BLaER1 (cell line): Measurements from ENCODE around the gene FGD5.

Source experiments
- H3K27ac ChIP-seq: shearing (Covaris generic); formaldehyde crosslinking; 2 replicates; pipeline ENCODE4 v1.8.1; 2022
- H3K27me3 ChIP-seq: shearing (Covaris generic); formaldehyde crosslinking; 2 replicates; pipeline ENCODE4 v1.8.1; 2022
- H3K36me3 ChIP-seq: shearing (Covaris generic); formaldehyde crosslinking; 2 replicates; pipeline ENCODE4 v1.8.1; 2022
- H3K4me1 ChIP-seq: shearing (Covaris generic); formaldehyde crosslinking; 2 replicates; pipeline ENCODE4 v1.8.1; 2022
- H3K4me2 ChIP-seq: shearing (Covaris generic); formaldehyde crosslinking; 2 replicates; pipeline ENCODE4 v1.8.1; 2022
- H3K4me3 ChIP-seq: shearing (Covaris generic); formaldehyde crosslinking; 2 replicates; pipeline ENCODE4 v1.8.1; 2022
- H3K9ac ChIP-seq: shearing (Covaris generic); formaldehyde crosslinking; 2 replicates; pipeline ENCODE4 v1.8.1; 2022
- H3K9me3 ChIP-seq: shearing (Covaris generic); formaldehyde crosslinking; 2 replicates; pipeline ENCODE4 v1.8.1; 2022
- H4K20me1 ChIP-seq: shearing (Covaris generic); formaldehyde crosslinking; 2 replicates; pipeline ENCODE4 v1.8.1; 2022
- Cebpa-rat ChIP-seq: shearing (Covaris generic); IDR thresholded peaks from 2 replicates; pipeline ENCODE4 v1.8.1; 2022

FGD5 gene

DNA sequence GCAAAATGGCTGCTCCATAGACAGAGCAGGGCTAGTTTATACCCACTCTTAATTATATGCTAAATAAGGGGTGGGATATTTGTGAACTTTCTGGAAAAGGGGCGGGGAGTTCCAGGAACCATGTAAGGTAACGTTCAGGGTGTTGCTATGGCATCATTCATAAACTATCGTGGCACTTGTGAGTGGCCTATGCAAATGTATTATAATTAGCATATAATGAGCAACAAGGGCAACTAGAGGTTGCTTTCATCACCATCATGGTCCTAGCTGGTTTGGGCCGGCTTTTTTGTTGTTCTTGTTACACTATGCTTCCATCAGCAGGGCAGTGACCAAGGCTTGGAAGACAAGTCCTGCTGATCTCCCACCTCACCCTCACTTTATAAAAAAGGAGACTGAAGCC, 43.2 kb upstream of the FGD5 start:
- H3K27me3 ChIP-seq, result no peaks in the 10 kb centered on the region
- H3K4me2 ChIP-seq, result no peak overlapping the region
- no peak overlapping the region for H3K27ac ChIP-seq
- no peaks in the 10 kb centered on the region for H3K36me3 ChIP-seq
- peaks cover 22% of the 10 kb centered on the region for H3K9me3 ChIP-seq
- H4K20me1 ChIP-seq, result no peaks in the 10 kb centered on the region
- H3K4me3 ChIP-seq, result no peak overlapping the region
- H3K4me1 ChIP-seq, result peaks cover 40% of the 10 kb centered on the region
- TF ChIP-seq Cebpa-rat, result no peak
- H3K9ac ChIP-seq, result no peak overlapping the region

DNA sequence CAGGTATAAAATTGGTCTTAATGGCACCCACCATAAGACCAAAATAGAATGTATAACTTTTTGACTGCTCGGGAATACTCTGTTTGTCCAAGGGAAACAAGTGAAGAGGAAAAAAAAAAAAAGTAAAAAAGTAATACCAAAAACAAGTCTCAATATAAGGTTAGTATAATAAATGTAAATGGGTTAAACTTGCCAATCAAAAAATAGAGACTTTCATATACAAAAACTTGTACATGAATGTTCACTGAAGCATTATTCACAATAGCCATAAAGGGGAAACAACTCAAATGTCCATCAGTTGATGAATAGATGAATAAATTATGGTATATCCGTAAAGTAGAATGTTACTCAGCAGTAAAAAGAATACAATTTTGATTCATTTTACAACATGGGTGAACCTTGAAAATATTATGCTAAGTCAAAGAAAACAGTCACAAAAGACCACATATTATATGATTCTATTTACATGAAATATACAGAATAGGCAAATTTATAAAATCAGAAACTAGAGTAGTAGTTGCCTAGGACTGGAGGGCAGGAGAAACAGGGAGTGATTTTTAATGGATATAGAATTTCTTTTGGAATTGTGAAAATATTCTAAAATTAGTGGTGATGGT, 39.6 kb upstream of the FGD5 start:
- Histone ChIP-seq H3K4me2 (no peak overlapping the region), H3K27ac (no peak overlapping the region), H3K4me1 (peaks cover 17% of the 10 kb centered on the region), H4K20me1 (no peaks in the 10 kb centered on the region), H3K27me3 (no peaks in the 10 kb centered on the region), H3K4me3 (no peak overlapping the region), H3K9ac (no peak overlapping the region), H3K36me3 (no peaks in the 10 kb centered on the region), H3K9me3 (peaks cover 22% of the 10 kb centered on the region)
- TF ChIP-seq Cebpa-rat, result no peak

DNA sequence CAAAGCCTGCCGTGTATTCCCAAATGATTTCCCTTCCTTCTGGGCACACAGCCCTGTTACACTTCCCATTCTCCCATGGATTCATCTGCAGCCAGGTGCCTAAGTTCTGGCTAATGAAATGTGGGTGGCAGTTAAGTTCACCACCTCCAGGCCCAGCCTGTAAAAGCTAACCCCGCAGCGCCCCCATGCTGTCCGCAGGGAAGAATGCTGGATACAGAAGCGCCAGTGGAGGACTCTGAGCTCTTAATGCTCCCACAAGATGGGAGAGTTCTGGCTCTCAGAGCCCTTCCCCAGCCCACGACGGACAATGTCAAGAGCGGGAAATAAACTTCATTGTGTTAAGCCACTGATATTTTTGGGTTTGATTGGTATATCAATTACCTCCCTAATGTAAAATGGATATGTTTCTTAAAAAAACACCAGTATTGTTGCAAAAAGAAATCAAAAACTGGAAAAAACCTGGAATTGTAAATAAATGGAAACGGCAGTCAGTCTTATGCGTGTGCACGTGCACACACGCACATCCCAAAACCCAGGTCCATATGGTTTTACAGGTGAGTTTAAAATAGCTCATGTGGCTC, 37.7 kb upstream of the FGD5 start:
- H3K4me2 ChIP-seq, result no peak overlapping the region
- no peak overlapping the region for H3K9ac ChIP-seq
- no peak overlapping the region for H3K4me3 ChIP-seq
- no peak for TF ChIP-seq Cebpa-rat
- no peaks in the 10 kb centered on the region for H4K20me1 ChIP-seq
- no peaks in the 10 kb centered on the region for H3K27me3 ChIP-seq
- H3K9me3 ChIP-seq, result peaks cover 24% of the 10 kb centered on the region
- H3K27ac ChIP-seq, result no peak overlapping the region
- H3K36me3 ChIP-seq, result no peaks in the 10 kb centered on the region
- peaks cover 6% of the 10 kb centered on the region for H3K4me1 ChIP-seq

DNA sequence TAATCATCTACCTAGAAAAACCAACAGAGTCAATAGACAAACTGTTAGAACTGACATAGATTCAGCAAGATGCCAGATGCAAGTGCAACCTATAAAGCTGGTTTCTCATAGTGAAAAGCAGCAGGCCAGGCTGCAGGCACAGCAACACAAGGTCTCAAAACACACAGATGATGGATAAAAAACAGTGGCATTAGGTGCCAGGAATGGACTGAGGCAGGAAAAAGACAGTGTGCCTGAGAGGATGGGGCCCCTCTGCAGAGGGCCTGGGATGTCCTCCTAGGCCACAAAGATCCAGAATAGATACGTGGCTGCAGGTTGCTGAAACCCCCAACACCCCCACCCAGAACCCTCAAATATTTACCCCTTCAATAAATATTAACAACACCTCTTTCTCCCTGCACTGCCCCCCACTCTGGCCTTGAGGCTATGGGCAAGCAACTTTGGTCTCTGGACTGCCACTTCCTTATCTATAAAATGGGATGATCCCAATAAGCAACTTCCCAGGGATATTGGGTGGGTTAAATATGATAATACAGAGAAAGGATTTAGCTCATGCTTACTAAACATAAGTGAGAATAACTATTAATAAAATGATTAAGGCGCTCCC, 35.2 kb upstream of the FGD5 start:
- Histone ChIP-seq H3K4me2 (0 out of 2 replicates have a peak overlapping the region, but pooled peaks have one; percentile 37), H4K20me1 (no peaks in the 10 kb centered on the region), H3K4me3 (no peak overlapping the region), H3K27ac (no peak overlapping the region), H3K27me3 (no peaks in the 10 kb centered on the region), H3K4me1 (peaks cover 17% of the 10 kb centered on the region), H3K9ac (no peak overlapping the region), H3K9me3 (peaks cover 22% of the 10 kb centered on the region), H3K36me3 (no peaks in the 10 kb centered on the region)
- TF ChIP-seq Cebpa-rat, result no peak

DNA sequence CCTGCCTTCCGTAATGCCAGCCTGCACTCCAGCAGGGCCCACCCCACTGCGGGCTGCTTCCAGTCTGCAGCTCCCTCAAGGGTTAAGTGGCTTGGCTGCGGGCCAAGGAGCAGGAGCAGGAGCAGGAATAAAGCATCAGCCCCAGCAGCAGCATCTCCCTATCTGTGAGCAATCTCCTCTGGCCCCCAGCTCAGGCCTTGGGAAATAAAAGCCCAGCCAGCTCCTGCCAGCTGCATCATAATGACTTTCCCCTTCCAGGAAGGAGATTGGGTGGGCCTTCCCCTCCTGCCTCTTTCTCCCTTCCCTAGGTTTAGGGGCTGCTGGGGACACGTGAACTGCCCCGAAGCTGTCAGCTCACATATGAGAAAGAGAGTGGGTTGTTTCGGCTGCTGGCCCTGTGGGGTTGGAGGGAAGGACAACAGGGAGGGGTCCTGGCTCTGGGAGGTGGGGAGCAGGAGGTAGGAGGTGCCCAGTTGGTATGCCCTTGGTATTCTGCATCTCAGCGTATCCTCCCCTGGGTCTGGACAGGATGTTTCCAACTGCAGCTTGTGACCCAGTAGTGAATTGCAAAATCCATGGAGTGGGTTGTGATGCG, 34.6 kb upstream of the FGD5 start:
- no peaks in the 10 kb centered on the region for H3K36me3 ChIP-seq
- H3K27ac ChIP-seq, result no peak overlapping the region
- peaks cover 16% of the 10 kb centered on the region for H3K9me3 ChIP-seq
- peak overlapping the region; percentile 37 for H3K4me2 ChIP-seq
- H3K9ac ChIP-seq, result no peak overlapping the region
- peaks cover 17% of the 10 kb centered on the region for H3K4me1 ChIP-seq
- no peak overlapping the region for H3K4me3 ChIP-seq
- no peaks in the 10 kb centered on the region for H4K20me1 ChIP-seq
- H3K27me3 ChIP-seq, result no peaks in the 10 kb centered on the region
- no peak for TF ChIP-seq Cebpa-rat

DNA sequence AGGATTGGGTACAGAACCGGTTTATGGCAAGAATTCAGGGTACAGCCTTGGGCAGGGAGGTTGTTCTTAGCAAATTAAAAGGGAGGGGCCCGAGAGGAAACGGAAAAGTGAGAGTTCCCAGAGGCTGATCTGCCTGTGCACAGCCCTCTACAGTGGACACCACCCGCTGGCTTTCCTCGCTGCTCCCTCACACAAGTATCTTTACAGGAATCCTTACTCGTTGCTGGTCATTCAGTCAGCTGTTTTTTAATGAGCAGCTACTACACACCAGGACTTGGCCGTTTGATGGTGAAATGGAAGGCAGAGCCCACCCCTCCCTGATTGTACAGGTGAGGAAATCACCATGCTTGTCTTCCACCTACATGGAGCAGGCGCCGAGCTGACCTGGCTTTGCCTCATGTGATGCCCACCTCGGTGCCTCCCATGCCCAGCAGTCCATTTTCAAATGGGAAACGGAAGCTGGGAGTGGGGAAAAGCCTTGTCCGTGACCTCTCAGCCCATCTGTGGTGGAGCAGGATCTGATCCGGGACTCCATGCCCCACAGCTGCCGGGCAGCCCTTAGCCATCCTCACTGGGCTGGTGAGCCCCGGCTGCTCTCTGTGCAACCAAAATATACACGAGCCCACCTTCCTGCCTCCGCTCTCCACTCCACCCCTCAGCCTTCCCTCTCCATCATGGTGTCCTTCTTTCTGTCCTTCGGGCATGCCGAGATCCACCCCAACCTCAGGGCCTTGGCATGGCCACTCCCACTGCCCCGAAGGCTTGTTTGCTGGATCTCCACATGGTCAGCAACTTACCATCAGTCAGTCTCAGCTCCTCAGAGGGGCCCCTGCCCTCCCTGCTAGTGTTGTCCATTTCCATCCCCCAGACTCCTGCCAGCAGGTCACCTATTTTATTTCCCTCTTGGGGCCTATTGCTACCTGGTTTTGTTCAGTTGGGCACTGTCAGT, 33.3 kb upstream of the FGD5 start:
- no peak overlapping the region for H3K4me2 ChIP-seq
- H3K36me3 ChIP-seq, result no peaks in the 10 kb centered on the region
- H4K20me1 ChIP-seq, result no peaks in the 10 kb centered on the region
- H3K9me3 ChIP-seq, result peaks cover 8% of the 10 kb centered on the region
- no peaks in the 10 kb centered on the region for H3K27me3 ChIP-seq
- H3K4me3 ChIP-seq, result no peak overlapping the region
- H3K27ac ChIP-seq, result no peak overlapping the region
- no peak for TF ChIP-seq Cebpa-rat
- H3K4me1 ChIP-seq, result peaks cover 17% of the 10 kb centered on the region
- no peak overlapping the region for H3K9ac ChIP-seq

DNA sequence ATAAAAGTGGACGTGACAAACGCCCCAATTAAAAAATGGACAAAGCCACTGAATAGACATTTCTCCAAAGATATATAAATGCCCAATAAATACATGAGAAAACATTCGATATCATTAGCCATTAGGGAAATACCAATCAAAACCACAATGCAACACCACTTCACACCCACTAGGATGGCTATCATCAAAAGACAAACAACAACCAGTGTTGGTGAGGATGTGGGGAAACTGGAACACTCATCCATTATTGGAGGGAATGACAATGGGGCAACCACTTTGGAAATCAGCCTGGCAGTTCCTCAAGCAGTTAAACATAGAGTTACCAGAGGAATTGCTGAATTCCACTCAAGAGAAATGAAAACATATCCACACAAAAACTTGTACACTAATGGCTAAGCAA, 32.4 kb upstream of the FGD5 start:
- peaks cover 8% of the 10 kb centered on the region for H3K9me3 ChIP-seq
- H3K4me3 ChIP-seq, result no peak overlapping the region
- H3K27ac ChIP-seq, result no peak overlapping the region
- H3K36me3 ChIP-seq, result no peaks in the 10 kb centered on the region
- H3K27me3 ChIP-seq, result no peaks in the 10 kb centered on the region
- H4K20me1 ChIP-seq, result no peaks in the 10 kb centered on the region
- H3K9ac ChIP-seq, result no peak overlapping the region
- no peak overlapping the region for H3K4me2 ChIP-seq
- no peak for TF ChIP-seq Cebpa-rat
- H3K4me1 ChIP-seq, result peaks cover 17% of the 10 kb centered on the region

DNA sequence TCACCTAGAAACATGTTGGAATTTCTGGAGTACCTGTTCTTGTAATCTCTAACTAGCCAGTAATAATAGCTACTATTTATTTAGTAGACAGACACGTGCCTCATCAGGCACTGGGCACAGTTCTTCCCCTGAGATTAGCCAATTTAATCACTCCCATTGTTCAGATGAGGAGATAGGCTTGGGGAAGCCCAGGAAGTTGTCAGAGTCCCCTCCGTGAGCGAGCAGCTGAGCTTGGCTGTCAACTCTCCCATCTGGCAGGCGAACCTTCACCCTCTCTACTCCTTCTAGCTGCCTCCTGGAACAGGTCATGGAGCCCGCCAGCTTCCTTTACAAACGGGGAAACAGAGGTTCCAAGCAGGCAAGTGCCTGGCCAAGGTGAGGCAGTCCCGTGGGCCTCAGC, 31.1 kb upstream of the FGD5 start:
- H4K20me1 ChIP-seq, result no peaks in the 10 kb centered on the region
- peaks cover 8% of the 10 kb centered on the region for H3K9me3 ChIP-seq
- peaks cover 22% of the 10 kb centered on the region for H3K4me1 ChIP-seq
- TF ChIP-seq Cebpa-rat, result no peak
- no peak overlapping the region for H3K27ac ChIP-seq
- no peak overlapping the region for H3K4me3 ChIP-seq
- H3K36me3 ChIP-seq, result no peaks in the 10 kb centered on the region
- no peaks in the 10 kb centered on the region for H3K27me3 ChIP-seq
- no peak overlapping the region for H3K9ac ChIP-seq
- H3K4me2 ChIP-seq, result peak overlapping the region; percentile 41

DNA sequence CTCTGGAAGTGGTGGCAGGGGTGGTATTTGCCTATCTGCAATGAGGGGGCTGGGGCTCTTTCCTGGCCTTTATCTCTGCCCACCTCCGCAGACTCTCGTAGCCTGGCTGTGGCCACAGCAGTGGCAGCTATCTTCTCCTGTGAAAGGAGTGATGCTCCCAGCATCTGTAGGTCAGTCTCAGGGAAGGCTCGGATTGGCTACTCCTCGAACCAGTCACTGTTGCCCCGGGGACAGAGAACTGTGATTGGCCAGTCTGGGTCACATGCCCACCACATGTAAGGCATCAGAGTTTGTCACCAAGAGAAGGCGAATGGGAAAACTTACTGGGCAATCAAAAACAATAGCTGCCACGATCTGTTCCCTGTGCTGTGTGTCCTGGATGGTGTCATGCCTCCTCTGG, 30.1 kb upstream of the FGD5 start:
- no peak for TF ChIP-seq Cebpa-rat
- H3K4me1 ChIP-seq, result peaks cover 32% of the 10 kb centered on the region
- no peaks in the 10 kb centered on the region for H4K20me1 ChIP-seq
- H3K36me3 ChIP-seq, result no peaks in the 10 kb centered on the region
- H3K27ac ChIP-seq, result no peak overlapping the region
- H3K9me3 ChIP-seq, result peaks cover 8% of the 10 kb centered on the region
- H3K4me3 ChIP-seq, result no peak overlapping the region
- no peaks in the 10 kb centered on the region for H3K27me3 ChIP-seq
- H3K4me2 ChIP-seq, result no peak overlapping the region
- no peak overlapping the region for H3K9ac ChIP-seq
